T-cell (primary cell): ENCODE results near the gene FREY1. TPM values are rescaled to one million over a fixed set of nuclear protein-coding genes. Genes with fewer than 3 reads are reported as not detected.

Experiments
- total RNA-seq, 35 experiments: library from RNA in 6 of 35; stranded (reverse) in 6 of 35; fragments of 120-200 nt in 1 of 35; gene quantifications; one replicate each; pipeline versions ENCODE4 v1.2.1 to v1.2.4 and lab custom pipeline; 2013 to 2026

FREY1 gene
- total RNA-seq, 5 donors from 2014 or later (not counting 1 experiment from before 2014, with no cell fraction given), result 2.5 to 6.8 (median 4.6) TPM

Other genes with a start within 250 kb of the FREY1 start
- under 1 TPM in 1 of 5 donors, not detected in 4; 0.26 TPM for gene CHST1, start 241.6 kb downstream of the FREY1 start, total RNA-seq
- gene SLC35C1, start 102.1 kb downstream of the FREY1 start, total RNA-seq, result 10 to 100 TPM in 4 of 5 donors, 1 to 10 TPM in 1; 8.3 to 27.0 (median 23.9) TPM
- gene CRY2, start 59.8 kb downstream of the FREY1 start, total RNA-seq, result 100 to 1,000 TPM in 2 of 5 donors, 10 to 100 TPM in 3; 54.0 to 198 (median 63.5) TPM
- gene MAPK8IP1, start 21.6 kb downstream of the FREY1 start, total RNA-seq, result 1 to 10 TPM in 4 of 5 donors, under 1 TPM in 1; 0.90 to 9.9 (median 1.8) TPM
- gene PEX16, start 10.6 kb upstream of the FREY1 start, total RNA-seq, result 10 to 100 TPM; 49.4 to 87.5 (median 65.2) TPM
- 1 to 10 TPM; 2.5 to 9.6 (median 5.1) TPM for gene LARGE2, start 15.4 kb upstream of the FREY1 start, total RNA-seq
- 10 to 100 TPM; 45.5 to 82.9 (median 57.4) TPM for gene PHF21A, start 214.2 kb upstream of the FREY1 start, total RNA-seq